AG04449 (cell line): Measurements from ENCODE around the gene IFITM10.

Experiments
- CTCF ChIA-PET: fragments of 350-600 bp; formaldehyde crosslinking; extraction: SDS; loops from one replicate; lab custom pipeline; 2021; ENCODE audit warnings: antibody characterized with exemption; lab: Yijun Ruan, JAX
- POLR2A ChIA-PET: fragments of 400-600, 350-600 bp; formaldehyde crosslinking; extraction: SDS; loops from one replicate; lab custom pipeline; 2020; ENCODE audit warnings: antibody characterized with exemption, inconsistent platforms; lab: Yijun Ruan, JAX
- DNase-seq: peaks from one replicate; pipeline ENCODE4 v3.0.0-alpha.2; 2010; ENCODE audit warnings: low read depth, low spot score
- H3K4me3 ChIP-seq: 2 replicates; pipeline ENCODE4 v1.5.1; 2011; ENCODE audit warnings: low read depth, mild to moderate bottlenecking, control low read depth, low read length
- TF ChIP-seq, protein P1 (sequence below): IDR thresholded peaks from one replicate; pipeline ENCODE4 v1.5.1; 2011; ENCODE audit warnings: mild to moderate bottlenecking, moderate library complexity, low read length, control low read depth, inconsistent platforms; ENCODE audit not compliant: insufficient read depth; ENCODE audit errors: missing control alignments

The IFITM10 gene

DNA sequence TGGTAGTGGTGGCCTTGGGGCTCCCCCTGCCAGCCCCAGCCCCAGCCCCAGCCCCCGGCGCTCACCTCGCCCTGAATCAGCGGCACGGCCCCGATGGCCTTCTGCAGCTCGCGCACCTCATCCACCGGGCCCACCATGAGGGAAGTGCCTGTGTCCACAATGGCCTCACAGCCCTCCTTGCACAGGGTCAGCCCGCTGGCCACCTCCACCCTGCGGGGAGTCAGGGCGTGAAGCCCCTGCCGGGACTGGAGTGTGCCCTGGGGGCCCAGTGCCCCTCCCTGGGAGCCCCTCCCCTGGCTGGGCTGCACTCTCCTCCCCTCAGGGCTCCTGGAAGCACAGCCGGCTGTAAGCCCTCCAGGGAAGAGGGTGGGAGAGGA, 3.5 kb upstream of the IFITM10 start:
- DNase-seq: no peak
- TF ChIP-seq, protein P1, sequence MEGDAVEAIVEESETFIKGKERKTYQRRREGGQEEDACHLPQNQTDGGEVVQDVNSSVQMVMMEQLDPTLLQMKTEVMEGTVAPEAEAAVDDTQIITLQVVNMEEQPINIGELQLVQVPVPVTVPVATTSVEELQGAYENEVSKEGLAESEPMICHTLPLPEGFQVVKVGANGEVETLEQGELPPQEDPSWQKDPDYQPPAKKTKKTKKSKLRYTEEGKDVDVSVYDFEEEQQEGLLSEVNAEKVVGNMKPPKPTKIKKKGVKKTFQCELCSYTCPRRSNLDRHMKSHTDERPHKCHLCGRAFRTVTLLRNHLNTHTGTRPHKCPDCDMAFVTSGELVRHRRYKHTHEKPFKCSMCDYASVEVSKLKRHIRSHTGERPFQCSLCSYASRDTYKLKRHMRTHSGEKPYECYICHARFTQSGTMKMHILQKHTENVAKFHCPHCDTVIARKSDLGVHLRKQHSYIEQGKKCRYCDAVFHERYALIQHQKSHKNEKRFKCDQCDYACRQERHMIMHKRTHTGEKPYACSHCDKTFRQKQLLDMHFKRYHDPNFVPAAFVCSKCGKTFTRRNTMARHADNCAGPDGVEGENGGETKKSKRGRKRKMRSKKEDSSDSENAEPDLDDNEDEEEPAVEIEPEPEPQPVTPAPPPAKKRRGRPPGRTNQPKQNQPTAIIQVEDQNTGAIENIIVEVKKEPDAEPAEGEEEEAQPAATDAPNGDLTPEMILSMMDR: no peak
- ChIA-PET POLR2A (no interaction called here), CTCF (no interaction called here)
- H3K4me3 ChIP-seq: no peak overlapping the region

DNA sequence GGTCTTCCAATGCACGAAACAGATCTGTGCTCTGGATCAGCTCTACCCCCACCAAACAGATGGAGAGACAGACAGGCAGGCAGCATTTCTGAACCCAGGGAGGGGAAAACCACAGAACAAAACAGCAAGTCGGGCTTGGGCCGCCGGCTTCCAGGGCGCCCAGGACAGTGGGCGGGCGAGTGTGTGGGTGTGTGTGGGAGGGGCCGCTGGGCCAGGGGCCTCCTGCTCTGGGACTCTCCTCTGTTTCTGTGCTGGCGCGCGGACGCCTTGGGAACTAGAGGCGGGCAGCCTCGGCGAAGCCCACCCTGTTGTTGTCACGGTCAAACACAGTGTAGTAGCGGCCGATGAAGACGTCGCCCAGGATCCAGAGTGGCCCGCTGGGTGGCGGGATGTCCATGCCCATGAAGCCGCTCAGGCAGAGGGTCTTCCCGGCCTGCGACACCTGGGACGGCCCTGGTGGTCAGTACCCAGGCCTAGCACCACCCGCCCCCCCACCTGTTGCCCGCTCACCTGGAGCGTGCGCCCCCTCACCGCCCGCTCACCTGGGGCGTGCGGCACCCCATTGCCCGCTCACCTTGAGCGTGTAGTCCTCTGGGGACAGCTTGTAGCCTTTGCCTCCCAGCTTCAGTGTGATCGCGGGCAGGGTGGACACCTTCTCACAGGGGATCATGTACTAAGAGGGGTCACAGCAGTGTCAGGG, 3.0 kb upstream of the IFITM10 start:
- TF ChIP-seq, protein P1: no peak
- ChIA-PET CTCF (no interaction called here), POLR2A (interaction anchor here (0.6 kb wide), 1 partner anchor 59 kb away, joined by 3 read pairs; no protein-coding TSS in a partner anchor)
- no peak overlapping the region for H3K4me3 ChIP-seq
- DNase-seq: no peak

- ChIA-PET POLR2A (interaction anchor here (0.6 kb wide), 1 partner anchor 60 kb away, joined by 3 read pairs; no protein-coding TSS in a partner anchor), CTCF (no interaction called here)
- TF ChIP-seq, protein P1: no peak
- H3K4me3 ChIP-seq: no peak overlapping the region
- no peak for DNase-seq
Observed at GRCh38 chr11:1752907-1753228, 2.5 kb upstream of the IFITM10 start.

DNA sequence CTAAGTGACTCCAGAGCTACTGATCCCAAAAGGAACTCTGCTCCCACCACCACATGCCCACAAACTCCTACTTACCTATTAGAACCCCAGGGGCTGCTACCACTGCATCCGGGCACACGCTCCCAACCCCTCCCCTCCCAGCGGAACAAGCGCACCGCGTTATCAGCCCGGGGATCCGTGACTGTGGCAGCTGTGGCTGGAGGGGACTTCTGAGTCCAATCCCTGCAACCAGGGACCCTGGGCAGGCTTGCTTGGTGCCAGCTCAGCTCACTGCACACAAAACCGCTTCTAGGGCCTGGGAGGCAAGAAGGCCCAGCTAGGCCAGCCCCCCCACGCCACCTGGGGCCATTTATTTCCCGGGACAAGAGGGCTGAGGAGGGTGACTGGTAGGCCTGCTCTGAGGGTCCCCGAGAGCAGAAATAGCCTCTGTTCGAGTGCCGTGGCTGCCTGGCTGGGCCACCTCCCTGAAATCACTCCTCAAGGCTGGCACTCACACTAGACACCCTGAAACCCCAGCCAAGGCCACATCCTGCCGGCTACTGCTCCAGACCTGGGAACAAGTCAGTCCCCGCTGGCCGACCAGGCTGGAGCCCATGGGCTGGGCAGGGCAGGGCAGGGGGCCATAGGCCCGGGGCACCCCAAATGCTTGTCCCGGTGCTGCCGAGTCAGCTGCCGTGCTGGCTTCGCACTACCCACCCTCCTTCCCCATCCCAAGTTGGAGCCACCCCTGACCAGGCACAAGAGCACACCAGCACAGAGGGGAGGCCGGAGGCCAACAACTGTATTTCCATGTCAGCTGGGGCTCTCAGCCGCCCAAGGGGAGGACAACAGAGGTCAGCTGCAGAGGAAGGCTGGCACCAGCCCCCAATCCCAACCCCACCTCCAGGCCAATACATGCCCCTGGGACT, 1.9 kb upstream of the IFITM10 start:
- TF ChIP-seq, protein P1: no peak
- ChIA-PET CTCF (interaction anchor here (0.5 to 1.1 kb wide), 2 partner anchors 58 to 207 kb away, joined by 3 to 4 read pairs; no protein-coding TSS in a partner anchor), POLR2A (interaction anchor here (0.5 kb wide), 1 partner anchor 56 kb away, joined by 4 read pairs; no protein-coding TSS in a partner anchor)
- DNase-seq: no peak
- H3K4me3 ChIP-seq: no peak overlapping the region

DNA sequence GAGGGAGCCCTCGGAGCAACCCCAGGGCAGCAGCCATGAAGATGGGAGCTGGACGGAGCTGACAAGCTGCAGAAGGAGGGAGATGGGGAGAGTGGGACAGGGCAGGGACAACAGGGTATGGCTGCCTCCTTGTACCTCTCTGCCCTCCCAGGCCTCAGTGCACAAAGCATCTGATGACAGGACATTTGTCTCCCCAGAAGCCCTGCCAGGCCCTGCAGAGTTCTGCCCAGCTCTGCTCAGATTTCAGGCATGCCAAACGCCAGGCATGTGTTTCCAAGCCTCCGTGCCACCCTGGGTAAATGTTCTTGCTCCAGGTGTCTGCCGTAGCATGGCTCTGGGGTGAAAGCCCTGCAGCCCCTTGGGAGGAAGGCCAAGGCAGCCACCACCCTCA, 1.1 kb upstream of the IFITM10 start:
- TF ChIP-seq, protein P1: no peak
- H3K4me3 ChIP-seq: no peak overlapping the region
- ChIA-PET POLR2A (no interaction called here), CTCF (interaction anchor here (0.5 to 1.1 kb wide), 2 partner anchors 58 to 206 kb away, joined by 3 to 4 read pairs; no protein-coding TSS in a partner anchor)
- DNase-seq: no peak

DNA sequence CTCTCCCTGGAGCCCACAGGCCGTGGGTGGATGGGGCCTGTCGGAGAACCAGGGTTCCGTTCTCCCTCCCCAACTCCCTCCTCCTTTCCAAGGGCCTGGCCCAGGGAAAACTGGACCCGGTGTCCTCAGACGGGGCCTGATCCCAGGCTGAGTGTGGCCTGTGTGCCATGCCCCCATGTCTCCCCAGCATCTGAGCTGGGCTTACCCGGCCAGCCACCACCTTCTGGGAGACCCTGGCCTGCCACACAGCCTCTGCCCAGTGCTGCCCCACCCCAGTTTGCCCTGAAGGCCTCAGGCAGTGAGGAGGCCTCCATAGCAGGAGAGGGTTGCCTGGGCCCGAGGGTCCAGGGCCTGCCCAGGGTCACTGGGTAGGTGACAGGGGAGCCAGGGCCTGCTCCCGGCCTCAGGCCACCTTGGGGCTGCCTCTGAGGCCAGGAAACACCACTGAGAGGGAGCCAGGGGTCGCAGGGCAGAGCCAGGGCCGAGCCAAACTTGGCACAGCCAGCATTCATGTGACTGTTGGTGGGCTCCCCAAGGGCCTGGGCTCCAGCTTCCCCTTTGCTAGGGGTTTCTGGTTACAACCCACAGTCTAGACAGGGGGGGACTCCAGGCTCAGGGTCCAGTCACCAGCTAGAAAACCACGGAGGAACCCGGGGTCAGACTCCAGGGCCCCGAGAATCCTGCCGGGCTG, 590 bp upstream of the IFITM10 start:
- CTCF ChIA-PET: interaction anchor here (1.1 to 1.4 kb wide), 2 partner anchors 9 to 57 kb away, joined by 4 read pairs; no protein-coding TSS in a partner anchor
- POLR2A ChIA-PET: no interaction called here
- TF ChIP-seq, protein P1: no peak
- no peak overlapping the region for H3K4me3 ChIP-seq
- DNase-seq: no peak
